ENCODE measurements around the gene EPAS1. TPM values are rescaled to one million over a fixed set of nuclear protein-coding genes. Genes with fewer than 3 reads are reported as not detected.

Gene EPAS1
- polyA plus RNA-seq, 2 of the 4 experiments (the other 2 are of a cell fraction) = 128 to 143 TPM

DNA sequence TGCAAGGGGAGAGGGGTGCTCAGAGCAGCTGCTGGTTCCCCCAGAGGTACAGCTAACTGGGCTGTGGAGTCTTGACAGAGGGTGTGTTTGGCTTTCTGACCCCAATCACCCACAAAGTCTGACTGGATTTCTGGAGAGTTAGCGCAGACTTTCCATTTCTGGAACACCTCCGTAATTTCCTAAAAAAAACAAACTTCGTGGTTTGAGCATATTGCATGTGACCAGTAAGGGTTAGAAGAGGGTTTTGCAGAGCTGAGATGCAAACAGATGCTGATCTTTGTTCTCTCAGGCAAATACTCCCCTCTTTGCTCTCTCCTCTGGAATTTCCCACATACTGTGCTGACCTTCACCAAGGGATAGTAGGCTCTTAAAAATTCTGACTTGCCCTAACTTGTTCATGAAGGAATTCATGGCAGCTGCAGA lies 137.7 kb downstream of the EPAS1 start (continued):
- TF ChIP-seq SMC3 (IDR thresholded peaks at IDR 0.05) (no peak), HOXA7 (CRISPR knock-in tag; IDR thresholded peaks at IDR 0.05) (no peak)
- TF ChIP-seq, protein P1, sequence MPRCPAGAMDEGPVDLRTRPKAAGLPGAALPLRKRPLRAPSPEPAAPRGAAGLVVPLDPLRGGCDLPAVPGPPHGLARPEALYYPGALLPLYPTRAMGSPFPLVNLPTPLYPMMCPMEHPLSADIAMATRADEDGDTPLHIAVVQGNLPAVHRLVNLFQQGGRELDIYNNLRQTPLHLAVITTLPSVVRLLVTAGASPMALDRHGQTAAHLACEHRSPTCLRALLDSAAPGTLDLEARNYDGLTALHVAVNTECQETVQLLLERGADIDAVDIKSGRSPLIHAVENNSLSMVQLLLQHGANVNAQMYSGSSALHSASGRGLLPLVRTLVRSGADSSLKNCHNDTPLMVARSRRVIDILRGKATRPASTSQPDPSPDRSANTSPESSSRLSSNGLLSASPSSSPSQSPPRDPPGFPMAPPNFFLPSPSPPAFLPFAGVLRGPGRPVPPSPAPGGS (IDR thresholded peaks at IDR 0.05) = no peak

GRCh38 chr2:46435353-46435752 lies 138.1 kb downstream of the EPAS1 start:
- H3K4me2 ChIP-seq = no peak overlapping the region
- TF ChIP-seq, protein P2, sequence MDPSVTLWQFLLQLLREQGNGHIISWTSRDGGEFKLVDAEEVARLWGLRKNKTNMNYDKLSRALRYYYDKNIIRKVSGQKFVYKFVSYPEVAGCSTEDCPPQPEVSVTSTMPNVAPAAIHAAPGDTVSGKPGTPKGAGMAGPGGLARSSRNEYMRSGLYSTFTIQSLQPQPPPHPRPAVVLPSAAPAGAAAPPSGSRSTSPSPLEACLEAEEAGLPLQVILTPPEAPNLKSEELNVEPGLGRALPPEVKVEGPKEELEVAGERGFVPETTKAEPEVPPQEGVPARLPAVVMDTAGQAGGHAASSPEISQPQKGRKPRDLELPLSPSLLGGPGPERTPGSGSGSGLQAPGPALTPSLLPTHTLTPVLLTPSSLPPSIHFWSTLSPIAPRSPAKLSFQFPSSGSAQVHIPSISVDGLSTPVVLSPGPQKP (IDR thresholded peaks at IDR 0.05; ENCODE audit: low read depth, low read length) = no peak
- TF ChIP-seq FOSL2 (IDR thresholded peaks at IDR 0.05) (no peak), FOSL2 (CRISPR knock-in tag; IDR thresholded peaks at IDR 0.05) (no peak), PBX3 (IDR thresholded peaks at IDR 0.05) (no peak)
- H3K4me1 ChIP-seq = no peaks in the 10 kb centered on the region; the same call in 2 of the 3 replicates
- H3K27ac ChIP-seq = peak overlapping the region in 1 of 2 experiments; percentile 26; a peak in 1 of 6 replicates
- FAIRE-seq (no peak), DNase-seq (ENCODE audit: low read depth in 1 of 2, low spot score in 1 of 2) (no peak), ATAC-seq (no peak)
- CTCF ChIA-PET = interaction anchor here (1.1 to 1.5 kb wide), 3 partner anchors 9 to 25 kb away, joined by 3 to 6 read pairs (median 3); no protein-coding TSS in a partner anchor
- POLR2A ChIA-PET = no interaction called here
- no peaks in the 10 kb centered on the region for H3K9me3 ChIP-seq
- no peak overlapping the region for H3K4me3 ChIP-seq

GRCh38 chr2:46435796-46436360 lies 138.7 kb downstream of the EPAS1 start:
- no peak for ATAC-seq
- no peak for DNase-seq (ENCODE audit: low read depth in 1 of 2, low spot score in 1 of 2)
- no peak for FAIRE-seq
- Histone ChIP-seq H3K27ac (no peak overlapping the region), H3K9me3 (no peaks in the 10 kb centered on the region), H3K4me3 (no peak overlapping the region), H3K4me1 (no peaks in the 10 kb centered on the region; the same call in 2 of the 3 replicates), H3K4me2 (no peak overlapping the region)
- POLR2A ChIA-PET = no interaction called here
- CTCF ChIA-PET = interaction anchor here (0.5 to 1.5 kb wide), 5 partner anchors 9 to 790 kb away, joined by 3 to 6 read pairs (median 3); no protein-coding TSS in a partner anchor
- WGBS (ENCODE audit: missing lambda C conversion rate) = 73% methylated on average over 4 of the region's 4 CpGs
- TF ChIP-seq ZNF302 (CRISPR knock-in tag; IDR thresholded peaks at IDR 0.05) = no peak

Small RNA genes within 50 kb of the gene (small RNA-seq; reads per million reads assigned to genes)
- 0 reads per million in 6 experiments for gene RF00017

Other genes starting within 250 kb of the EPAS1 start
- gene TMEM247, start 182.2 kb downstream of the EPAS1 start, polyA plus RNA-seq (2011; rRNA removed) = not detected in 2 replicates
- gene TMEM247, start 182.2 kb downstream of the EPAS1 start, polyA plus RNA-seq (2017; fragmentation: RNase III; extraction: RNeasy Plus Mini Kit Qiagen cat#74134 plus additional on column Dnase treatment) = not detected in 3 replicates
- 94.5 and 100 TPM in 2 replicates for gene RHOQ, start 245.1 kb downstream of the EPAS1 start, polyA plus RNA-seq (2011; rRNA removed)
- 58.8 to 75.5 TPM (median 63.0 TPM) in 3 replicates for gene RHOQ, start 245.1 kb downstream of the EPAS1 start, polyA plus RNA-seq (2017; fragmentation: RNase III; extraction: RNeasy Plus Mini Kit Qiagen cat#74134 plus additional on column Dnase treatment)
- 32.4 and 45.6 TPM in 2 replicates for gene ATP6V1E2, start 245.2 kb downstream of the EPAS1 start, polyA plus RNA-seq (2011; rRNA removed)
- gene ATP6V1E2, start 245.2 kb downstream of the EPAS1 start, polyA plus RNA-seq (2017; fragmentation: RNase III; extraction: RNeasy Plus Mini Kit Qiagen cat#74134 plus additional on column Dnase treatment) = 18.6 to 22.7 TPM (median 19.1 TPM) in 3 replicates